Measurements from ENCODE around the gene SHISA7.

The SHISA7 gene

DNA sequence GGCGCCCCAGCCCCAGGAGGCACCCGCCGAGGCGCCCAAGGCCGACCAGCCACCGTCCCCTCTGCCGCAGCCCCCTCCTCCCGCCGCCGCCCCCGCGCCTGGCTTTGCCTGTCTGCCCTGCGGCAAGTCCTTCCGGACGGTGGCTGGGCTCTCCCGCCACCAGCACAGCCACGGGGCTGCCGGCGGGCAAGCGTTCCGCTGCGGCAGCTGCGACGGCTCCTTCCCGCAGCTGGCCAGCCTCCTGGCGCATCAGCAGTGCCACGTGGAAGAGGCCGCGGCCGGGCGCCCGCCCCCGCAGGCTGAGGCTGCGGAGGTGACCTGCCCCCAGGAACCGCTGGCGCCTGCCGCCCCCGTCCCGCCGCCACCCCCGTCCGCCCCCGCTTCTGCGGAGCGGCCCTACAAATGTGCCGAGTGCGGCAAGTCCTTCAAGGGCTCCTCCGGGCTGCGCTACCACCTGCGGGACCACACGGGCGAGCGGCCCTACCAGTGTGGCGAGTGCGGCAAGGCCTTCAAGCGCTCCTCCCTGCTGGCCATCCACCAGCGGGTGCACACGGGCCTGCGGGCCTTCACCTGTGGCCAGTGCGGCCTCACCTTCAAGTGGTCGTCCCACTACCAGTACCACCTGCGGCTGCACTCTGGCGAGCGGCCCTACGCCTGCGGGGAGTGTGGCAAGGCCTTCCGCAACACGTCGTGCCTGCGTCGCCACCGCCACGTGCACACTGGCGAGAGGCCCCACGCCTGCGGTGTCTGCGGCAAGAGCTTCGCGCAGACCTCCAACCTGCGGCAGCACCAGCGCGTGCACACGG lies 39.3 kb upstream of the SHISA7 start:
- DNase-seq: no peak

DNA sequence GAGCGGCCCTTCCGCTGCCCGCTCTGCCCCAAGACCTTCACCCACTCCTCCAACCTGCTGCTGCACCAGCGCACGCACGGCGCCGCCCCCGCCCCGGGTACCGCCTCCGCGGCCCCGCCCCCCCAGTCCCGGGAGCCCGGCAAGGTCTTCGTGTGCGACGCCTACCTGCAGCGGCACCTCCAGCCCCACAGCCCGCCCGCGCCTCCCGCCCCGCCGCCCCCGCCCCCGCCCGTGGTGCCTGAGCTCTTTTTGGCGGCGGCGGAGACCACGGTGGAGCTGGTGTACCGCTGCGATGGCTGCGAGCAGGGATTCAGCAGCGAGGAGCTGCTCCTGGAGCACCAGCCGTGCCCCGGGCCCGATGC lies 38.7 kb upstream of the SHISA7 start:
- no peak for DNase-seq

DNA sequence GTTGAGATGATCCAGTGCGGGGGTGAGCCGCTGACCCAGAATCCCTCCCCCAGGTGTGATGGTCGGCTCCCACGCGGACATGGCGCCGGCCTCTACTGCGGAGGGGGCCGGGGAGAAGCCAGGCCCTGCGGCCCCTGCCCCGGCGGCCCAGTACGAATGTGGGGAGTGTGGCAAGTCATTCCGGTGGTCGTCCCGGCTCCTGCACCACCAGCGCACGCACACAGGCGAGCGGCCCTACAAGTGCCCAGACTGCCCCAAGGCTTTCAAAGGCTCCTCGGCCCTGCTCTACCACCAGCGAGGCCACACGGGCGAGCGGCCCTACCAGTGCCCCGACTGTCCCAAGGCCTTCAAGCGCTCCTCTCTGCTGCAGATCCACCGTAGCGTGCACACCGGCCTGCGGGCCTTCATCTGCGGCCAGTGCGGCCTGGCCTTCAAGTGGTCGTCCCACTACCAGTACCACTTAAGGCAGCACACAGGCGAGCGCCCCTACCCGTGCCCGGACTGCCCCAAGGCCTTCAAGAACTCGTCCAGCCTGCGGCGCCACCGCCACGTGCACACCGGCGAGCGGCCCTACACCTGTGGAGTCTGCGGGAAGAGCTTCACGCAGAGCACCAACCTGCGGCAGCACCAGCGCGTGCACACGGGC lies 38.2 kb upstream of the SHISA7 start:
- DNase-seq: no peak

DNA sequence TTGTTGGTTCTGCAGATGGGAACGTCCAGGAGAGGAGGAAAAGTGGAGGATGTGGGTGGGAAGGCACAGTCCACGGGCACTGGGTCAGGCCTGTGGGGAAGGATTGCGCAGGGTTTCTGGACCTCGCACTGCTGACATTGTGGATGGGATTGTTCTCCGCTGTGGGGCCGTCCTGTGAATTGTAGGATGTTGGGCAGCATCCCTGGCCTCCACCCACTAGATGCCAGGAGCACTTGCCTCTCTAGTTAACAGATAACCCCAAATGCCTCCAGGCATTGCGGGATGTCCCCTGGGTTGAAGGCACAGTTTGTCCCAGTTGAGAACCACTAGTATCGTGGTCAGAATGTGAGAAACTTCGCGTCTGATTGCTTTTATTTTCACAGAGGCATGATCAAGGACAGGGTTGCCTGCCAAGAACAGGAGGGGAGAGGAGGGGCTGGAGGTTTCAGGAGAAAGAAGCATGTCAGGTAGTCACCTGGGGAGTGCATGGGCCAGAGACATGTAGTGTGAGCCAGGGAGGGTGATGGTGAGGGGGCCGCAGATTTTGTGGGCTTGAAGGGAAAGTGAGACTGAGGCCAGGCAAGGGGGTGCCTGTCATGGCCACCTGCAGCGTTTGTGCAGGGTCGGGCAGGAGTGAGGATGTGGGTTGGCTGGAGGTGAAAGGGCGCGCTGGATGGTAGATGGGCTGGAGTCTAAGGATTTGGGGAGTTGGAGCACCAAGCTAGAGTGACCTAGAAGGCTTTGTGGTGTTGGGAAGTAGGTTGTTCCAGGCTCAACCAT lies 36.5 kb upstream of the SHISA7 start:
- DNase-seq: peak; percentile 1

DNA sequence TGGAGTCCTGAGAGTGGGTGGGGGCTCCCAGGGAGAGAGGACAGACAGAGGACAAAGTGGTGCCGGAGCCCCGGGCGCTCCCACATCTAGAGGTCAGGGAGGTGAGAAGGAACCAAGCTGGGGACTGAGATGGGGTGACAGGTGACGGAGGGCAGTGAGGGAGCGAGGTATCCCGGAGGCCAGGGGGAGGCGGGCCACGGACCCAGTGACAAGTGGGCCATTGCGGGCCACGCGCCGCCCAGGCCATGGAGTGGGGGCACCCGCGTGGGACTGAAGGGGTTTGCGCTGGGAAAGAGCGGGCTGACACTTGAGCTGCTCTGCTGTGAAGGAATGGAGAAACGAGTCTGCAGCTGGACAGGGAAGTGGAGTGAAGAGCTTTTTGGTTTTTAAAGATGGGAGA lies 35.9 kb upstream of the SHISA7 start:
- no peak for DNase-seq

DNA sequence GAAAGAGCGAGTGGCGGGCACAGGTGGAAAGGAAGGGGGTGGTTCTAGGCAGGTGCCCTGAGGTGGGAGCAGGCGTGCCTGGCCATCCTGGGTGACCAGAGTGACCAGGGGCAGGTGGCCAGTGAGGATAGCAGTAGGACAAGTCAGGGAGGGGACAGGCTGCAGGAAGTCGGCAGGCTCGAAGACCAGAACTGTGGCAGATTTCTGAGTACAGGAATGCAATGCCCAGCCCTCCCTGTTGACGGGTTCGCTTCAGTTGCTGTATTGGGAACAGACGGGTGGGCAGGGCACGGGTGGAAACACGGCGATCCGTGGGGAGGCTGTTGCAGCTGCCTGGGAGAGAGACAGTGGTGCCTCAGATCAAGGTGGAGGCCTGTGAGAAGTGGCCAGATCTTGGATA lies 35.3 kb upstream of the SHISA7 start:
- no peak for DNase-seq

DNA sequence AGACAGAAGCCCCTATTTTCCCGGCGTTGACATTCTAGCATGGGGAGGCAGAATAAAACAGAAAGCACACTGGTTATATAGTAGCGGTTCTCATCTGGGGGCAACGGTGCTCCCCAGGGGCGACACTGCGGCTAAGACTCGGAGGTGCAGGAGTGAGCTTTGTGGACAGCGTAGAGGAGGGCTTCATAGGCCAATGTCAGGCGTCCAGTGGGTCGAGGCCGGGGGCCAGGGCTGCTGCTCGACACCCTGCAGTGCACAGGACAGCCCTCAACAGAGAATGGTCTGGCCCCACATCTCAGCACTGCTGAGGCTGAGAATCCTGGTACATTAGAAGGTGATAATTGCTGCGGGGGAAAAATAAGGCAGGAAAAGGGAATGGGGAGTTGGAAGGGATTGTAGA lies 34.8 kb upstream of the SHISA7 start:
- peak; percentile 1 for DNase-seq

DNA sequence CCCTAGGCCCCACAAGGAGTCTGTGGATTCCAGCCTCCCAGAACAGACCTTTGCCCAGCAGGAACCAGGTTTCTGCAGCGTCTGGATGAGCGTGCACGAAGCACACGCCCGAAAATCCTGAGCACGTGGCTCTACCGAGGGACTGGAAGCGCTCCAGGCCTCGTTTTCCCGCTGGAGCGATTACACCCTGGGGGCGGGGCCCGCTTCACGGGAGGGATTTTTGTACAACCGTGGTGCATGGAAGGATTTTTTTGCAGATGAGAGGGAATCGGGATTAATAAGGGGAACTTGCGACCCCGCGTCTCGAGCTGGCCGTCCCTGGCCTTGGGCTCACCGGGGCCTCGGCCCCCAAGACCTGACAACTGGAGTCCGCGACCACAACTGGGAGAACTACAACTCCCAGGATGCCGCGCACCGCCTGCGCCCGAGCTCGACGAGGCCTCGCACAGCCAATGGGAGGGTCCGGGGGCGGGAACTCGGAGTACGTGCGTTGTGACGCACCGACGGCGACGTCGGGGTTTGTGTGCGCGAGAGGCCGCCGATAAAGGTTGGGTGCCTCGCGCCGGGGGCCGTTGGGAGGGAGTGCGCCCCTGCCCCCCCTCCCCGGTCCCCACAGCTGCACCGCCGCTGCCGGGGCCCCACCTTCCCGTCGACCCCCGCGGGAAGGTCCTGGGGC lies 33.1 kb upstream of the SHISA7 start, which contains the start of gene ZNF628:
TSS of gene ZNF628 (plus strand) at position 518 of the 676 bp plus-strand sequence. CDS start 3,294 bp downstream, outside the sequence.
- DNase-seq: peak; percentile 99

DNA sequence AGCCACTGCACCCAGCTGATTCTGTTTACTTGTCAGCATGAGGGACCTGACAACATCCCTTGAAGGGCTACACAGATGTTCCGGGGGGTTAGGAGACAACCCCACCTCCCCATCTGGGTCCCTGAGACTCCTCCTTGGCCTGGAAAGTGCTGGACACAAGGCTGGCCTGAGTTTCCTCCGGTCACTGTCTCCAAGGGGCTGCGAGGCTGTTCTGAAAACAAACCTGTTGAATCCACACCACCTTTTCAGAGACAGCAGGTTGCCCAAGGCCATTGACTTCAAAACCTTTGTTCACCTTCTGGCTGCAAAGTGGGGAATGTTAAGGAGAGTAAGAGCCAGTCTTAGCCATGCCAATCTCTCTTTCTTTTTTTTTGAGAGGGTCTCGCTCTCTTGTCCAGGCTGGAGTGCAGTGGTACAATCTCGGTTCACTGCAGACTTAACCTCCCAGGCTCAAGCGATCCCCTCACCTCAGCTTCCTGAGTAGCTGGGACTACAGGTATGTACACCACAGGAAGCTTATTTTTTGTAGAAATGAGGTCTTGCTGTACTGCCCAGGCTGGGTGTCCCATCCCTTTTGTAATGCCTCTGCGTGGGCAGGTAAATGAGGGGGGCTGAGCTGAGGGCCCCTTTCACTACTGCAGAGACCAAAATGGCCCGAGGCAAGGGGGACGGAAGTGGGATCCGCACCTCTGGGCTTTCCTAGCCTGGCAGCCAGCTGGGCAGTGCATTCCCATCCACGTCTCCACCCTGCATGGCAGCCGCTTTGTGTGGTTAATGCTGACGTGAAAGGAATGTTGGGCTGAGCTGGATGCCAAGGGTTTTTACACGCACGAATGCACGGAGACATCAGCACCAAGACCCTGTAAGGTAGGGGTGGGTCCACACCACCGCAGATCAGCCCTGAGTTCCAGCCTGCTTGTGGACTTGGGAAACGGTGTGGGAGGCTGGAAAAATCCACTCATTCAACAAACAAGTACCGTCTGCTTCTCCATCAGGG lies 31.5 kb upstream of the SHISA7 start:
- DNase-seq: peak; percentile 100

DNA sequence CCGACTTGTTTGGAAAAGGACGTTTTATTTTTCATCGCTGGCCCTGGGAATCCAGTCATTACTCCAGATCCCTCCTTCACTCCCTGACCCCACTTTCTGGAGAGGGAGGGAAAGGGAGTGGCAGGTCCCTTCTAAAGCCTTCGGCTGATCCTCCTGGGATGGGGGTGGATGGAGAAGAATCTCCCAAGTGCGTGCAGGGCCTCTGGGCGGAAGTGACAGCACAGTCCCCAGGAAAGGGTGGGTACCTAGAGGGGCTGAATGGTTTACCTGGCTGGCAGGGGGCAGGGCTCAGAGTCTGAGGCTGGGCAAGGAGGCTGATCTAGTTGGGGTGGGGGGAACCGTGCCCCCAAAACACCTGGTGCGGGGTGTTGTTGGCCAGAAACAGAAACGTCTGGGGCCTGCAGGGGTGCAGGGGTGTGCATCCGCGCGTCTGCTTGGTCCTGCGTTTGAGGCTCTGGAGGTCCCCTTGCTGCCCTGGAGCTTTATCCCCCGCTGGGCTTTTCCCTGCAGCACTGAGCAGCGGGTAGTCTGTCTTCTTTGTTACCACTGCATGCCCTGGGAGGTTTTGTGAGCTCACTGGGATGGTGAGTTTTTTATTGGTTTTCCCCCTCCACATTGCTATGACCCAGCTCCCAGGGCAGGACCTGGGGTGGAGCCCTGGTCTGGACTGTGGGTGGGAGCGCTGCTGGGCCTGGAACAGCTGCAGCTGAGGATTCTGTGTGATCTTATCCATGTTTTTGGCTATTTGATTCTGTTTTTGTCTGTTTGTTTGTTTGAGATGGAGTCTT lies 30.3 kb upstream of the SHISA7 start:
- DNase-seq: peak; percentile 96

DNA sequence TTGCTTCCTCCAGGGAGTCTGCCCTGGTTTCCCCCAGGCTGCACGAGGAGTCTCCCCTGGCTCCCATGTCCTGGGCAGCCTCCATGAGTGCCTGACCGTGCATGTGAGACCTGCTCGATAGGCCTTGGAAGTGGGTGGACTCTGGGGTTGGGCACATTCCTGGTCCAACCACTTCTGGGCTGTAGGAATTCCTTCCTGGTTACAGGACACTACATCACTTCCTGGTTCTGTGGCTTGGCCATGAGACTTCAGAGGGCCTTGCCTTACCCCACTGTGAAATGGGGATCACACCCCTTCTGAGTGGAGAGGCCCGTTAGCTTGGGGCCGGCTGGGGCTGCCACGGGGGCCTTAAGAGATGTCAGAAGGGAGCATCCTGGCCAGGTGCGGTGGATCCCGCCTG lies 29.4 kb upstream of the SHISA7 start:
- DNase-seq: peak; percentile 98

DNA sequence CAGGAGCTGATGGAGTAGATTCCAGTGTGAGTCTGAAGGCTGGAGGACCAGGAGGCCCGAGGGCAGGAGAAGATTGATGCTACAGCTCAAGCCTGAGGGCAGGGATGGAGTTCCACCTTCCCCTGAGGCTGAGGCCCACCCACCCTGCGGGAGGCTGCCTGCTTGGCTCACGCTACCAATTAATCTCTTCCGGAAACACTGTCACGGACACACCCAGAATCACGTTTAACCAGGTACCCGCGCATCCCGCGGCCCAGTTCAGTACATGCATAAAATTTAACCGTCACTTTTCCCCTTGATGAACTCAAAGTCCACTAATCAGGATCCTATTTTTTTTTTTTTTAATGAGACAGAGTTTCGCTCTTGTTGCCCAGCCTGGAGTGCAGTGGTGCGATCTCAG lies 28.2 kb upstream of the SHISA7 start:
- no peak for DNase-seq

DNA sequence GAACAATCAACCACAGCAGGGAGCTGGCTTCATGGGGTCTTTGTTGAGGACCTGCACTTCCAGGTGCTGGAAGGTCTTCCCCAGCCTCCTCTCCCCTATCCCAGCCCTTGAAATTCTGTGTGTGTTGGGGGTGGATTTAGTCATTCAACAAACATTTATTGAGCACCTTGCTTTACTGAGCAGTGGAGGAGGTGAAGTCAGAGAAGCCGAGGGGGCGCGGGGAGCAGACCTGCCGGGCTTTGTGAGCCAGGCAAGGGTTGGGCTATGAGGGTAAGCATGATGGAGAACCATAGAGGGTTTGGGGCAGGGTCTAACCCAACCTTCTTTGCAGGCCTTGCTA lies 24.9 kb upstream of the SHISA7 start:
- DNase-seq: no peak

DNA sequence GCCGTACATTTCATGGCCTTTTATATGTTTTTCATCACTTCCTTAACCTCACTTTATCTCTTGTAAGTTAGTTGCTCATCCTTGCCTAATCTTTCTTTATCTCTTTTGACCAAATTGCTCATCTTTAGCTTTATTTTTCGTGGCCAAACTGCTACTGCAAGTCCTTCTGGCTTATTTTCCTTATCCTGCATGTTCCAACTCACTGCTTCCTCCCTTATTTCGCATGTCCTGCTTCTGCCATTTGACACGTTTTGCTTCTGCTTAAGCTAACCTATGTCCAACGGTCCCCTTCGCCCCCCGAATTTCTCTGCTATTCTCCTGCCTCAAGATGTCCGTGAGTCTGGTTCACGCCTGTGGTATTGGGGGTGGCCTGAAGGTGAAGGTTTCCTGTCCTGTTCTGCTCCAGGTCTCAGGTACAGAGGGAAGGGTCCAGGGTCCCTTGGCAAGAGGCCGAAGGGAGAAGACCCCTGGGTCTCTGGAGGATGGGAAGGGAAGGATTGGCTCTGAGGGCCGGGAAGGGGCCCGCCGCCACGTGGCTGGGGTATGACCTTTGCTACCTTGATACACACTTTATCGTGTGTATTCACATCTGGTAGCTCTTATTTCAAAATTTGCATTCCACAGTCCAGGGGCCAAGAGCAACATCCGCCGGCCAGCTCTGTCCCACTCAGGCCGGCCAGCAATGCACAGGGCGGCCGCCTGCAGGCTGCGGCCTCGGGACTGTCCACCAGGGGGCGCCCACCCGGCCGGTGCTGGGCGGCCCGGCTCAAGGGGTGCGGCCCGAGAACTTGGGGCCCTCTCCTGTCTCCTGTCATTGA lies 24.3 kb upstream of the SHISA7 start:
- peak; percentile 81 for DNase-seq

DNA sequence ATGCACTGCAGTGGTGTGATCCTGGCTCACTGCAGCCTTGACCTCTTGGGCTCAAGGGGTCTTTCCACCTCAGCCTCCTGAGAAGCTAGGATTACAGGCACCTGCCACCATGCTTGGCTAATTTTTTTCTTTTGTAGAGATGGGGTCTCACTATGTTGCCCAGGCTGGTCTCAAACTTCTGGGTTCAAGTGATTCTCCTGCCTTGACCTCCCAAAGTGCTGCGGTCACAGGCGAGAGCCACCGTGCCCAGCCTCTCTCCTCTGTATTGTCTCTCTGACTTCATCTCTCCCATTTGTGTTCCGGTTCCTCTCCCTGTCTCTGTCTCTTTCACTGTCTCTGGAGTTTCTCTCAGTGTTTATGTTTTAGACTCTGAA lies 23.1 kb upstream of the SHISA7 start:
- DNase-seq: no peak

DNA sequence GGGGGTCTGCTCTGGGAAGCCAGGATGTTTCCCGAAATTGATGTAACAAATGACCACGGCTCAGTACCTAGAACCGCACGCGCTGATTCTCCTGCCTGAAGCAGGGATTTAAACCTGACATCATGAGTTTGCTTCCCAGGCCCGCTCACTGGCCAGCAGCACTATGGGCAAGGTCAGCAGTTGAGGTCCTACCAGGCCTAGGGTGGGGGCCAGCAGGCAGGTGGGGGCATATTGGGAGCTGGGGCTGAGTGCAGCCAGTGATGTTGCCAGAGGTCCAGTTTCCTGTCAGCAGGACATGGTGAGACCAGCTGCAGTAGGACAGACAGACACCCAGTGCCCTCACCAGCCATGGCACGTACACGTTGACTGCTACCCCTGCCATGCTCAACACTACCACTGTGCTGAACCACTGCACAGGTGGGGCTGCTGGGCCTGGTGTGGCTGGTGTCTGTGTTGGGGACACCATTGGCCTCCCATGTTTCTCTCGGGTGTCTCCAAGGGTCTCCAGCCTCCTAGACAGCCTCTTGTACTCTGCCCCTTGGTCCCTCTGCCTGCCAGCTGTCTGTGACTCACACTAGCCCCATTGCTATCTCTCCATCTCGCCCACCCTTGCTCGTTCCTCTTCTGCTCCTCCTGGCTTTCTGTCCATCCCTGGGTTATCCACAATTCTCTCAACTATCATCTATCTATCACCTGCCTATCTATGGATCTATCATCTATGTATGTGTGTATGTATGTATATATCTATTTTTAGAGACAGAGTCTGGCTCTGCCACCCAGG lies 22.6 kb upstream of the SHISA7 start:
- no peak for DNase-seq

DNA sequence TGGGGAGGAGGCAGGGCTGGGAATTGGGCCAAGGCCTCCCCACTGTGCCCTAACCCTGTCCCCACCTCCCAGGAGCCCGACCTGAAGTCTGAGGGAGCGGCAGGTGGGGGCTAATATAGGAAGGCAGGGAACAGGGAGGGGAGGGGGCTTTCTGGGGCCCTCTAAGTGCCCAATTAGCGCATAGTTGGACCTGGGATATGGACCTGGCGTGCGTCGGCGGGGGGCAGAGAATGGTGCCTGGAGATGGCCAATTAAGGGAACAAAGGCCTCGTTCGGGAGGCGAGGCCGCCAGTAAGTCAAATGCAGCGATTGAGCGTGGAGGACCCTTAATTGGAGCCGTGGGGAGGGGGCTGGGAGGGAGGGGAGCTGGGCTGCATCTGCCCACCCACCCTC lies 21.6 kb upstream of the SHISA7 start, which contains the start of gene C19orf85:
TSS of gene C19orf85 (minus strand) at position 90 of the 393 bp plus-strand sequence. CDS start 197 bp downstream, outside the sequence.
- no peak for DNase-seq

DNA sequence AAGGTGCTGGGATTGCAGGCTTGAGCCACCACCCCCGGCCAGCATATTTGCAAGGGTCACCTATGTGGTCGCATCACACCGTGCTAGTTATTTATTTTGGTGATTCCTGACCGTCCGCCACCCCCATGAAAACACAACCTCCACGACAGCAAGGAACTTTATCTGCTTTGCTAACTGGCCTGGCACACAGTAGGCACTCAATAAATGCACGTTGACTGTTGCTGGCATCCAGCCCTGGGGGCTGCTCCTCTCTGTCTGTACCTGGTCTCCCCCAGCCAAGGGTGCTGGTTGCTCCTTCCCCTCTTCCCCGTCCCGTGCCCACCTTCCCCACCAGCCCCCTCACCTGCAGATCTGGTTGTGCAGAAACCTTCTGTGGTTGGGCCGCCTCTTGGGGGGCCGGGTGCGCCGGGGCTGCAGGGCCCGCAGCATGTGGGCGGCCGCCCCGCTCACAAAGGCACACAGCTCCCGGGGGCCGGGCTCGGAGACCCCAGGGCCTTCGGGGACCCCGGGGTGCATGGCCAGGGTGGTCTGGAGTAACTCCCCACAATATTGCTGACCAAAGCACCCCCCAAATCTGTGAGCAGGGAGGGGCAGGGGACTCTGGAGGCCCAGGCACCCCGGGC lies 21.1 kb upstream of the SHISA7 start:
- DNase-seq: no peak

DNA sequence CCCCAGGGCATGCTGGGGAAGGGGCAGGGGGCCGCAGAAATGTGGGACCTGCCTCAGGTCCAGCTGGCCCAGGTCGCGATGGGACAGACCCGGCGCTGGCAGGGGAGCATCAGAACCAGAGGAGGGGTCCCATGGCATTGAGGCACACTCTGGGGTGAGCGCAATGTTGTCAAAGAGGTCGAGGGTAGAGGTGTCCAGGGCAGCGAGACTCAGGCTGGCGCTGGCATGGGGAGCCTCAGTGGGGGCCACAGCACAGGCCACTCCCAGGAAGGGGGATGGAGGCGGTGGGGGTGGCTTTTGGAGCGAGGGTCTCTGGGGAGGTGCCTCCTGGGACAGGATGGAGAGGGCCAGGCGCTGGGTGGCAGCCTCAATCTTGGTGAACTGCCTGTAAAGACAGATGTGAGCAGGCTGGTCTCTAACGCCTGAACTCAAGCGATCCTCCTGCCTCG lies 20.5 kb upstream of the SHISA7 start:
- DNase-seq: no peak
